GM19397 (cell line): Measurements from ENCODE around the gene PTPRF.

ENCODE experiments used
- ATAC-seq: cut with Tn5 transposase; IDR thresholded peaks from one replicate; pipeline ENCODE4 v1.9.1; 2021; ENCODE audit warnings: mild to moderate bottlenecking, moderate library complexity; ENCODE audit not compliant: unreplicated experiment

Gene PTPRF

DNA sequence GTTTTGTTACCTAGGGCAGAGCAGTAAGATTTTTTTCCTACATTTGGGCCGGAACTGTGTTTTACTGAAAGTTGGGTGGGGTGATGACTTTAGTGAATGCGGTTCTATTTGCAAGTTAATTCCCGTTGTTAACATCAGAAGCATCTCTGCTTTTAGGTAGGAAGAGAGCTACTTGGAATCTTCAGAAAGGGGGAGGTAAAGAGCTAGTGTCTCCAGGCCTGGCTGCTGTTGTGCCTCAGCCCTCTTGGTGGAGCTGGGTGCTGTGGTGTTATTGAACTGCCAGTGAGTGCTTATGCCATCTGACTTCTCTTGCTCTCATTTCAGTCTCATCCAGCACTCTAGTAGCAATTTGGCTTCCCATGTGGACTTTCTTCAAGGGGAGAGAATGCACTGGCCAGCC lies 122.7 kb downstream of the PTPRF start:
- no peak for ATAC-seq

DNA sequence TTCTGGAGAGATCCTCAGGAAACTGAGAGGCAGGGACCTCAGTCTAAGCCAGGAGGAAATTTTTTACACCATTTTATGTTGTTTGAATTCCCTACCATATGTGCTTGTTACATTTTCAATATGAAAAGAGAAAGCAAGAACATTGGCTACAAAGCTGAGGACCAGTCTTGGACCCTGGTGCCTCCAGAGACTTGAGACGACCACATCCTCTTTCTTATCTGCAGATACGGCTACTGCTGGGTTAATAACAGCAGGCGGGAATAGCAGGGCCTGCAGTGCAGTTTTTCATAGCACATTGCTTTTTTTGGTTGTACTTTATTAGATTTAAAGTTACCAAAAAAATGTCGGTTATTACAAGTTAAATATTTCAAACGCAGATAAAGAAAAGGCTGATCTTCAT lies 123.2 kb downstream of the PTPRF start:
- ATAC-seq = no peak

DNA sequence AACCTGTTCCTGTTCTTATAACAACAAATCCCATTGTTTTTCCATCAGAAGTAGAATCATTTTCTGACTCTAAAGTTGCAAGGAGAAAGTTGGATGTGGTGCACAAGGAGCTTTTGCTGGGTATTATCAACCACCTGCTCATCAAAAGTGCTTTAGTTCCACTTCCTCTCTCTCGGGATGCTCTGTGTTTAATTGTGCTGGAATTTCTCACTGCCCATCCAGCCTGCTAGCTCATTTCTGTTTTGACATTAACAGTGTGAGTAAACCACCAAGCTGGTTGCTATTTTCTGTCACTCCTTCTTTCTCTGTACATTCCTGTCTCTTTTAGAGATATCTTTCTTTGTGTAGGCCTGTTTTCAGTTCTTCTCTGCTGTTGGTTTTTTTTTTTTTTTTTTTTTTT lies 125.3 kb downstream of the PTPRF start:
- no peak for ATAC-seq

DNA sequence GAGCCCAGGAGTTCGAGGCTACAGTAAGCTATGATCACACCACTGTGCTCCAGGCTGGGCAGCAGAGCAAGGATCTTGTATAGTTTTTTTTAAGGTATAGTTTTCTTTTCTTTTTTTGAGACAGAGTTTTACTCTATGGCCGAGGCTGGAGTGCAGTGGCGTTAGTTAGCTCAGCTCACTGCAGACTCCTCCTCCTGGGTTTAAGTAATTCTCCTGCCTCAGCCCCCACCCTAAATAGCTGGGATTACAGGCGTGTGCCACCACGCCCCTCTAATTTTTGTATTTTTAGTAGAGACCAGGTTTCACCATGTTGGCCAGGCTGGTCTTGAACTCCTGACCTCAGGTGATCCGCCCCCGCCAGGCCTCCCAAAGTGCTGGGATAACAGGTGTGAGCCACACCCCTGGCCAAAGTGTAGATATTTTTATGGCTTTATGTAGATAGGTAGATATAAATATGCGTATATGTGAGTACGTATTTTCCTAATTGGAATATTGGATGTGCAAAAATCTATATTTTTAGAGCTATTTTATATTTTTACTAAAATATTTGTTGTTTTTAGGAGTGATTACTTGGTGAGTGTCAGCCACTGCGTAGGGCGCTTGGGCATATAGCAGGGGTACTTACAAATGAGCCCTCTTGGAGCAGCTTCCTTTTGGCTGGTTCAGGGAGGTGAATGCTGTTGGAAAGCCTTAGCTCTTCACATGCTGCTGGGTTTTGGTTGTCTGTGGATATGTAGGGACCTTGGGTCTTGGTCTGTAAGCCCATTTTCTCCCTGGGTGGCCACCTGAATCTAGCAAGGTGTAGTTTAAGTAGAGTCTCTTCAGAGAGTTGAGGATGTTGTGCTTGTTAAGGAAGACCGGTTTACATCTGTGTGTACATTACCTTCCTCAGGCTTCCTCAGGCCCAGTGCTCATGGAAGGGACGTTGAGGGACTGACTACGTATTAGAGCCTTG lies 128.8 kb downstream of the PTPRF start:
- ATAC-seq = no peak

DNA sequence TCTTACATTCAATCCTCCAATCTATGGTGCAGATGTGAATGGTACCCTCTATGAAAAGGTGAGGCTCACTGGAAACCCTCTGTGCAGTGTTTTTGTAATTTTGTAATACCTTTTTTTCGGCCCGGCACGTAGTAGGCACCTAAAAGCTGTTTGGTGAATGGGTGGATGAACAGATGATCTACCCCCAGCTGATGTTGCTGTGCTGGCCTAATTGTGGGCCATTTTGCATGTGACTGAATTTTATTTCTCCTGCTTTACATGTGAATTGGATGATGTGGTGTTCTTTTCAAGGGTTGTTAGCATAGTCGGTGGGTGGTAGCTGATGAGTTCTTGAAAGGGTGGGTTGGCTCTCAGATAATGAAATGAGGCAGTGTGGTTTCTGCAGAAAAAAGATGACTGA lies 129.7 kb downstream of the PTPRF start:
- ATAC-seq = no peak

DNA sequence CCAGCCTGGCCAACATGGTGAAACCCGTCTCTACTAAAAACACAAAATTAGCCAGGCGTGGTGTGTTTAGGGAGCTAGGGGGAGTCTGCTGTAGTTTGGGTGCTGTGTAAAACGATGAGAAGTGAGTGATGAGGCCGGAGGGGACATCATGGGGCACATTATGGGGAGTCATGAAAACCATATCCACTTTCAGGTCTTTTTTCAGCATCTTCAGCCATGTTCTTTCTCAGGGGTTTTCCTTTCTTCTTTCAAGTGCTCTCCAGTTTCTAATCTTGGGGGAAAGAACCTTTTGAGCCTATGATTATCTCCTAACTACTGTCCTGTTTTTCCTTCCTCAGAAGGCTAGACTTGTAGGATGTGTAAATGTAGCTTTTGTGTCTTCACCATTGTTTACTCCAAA lies 133.7 kb downstream of the PTPRF start:
- no peak for ATAC-seq

DNA sequence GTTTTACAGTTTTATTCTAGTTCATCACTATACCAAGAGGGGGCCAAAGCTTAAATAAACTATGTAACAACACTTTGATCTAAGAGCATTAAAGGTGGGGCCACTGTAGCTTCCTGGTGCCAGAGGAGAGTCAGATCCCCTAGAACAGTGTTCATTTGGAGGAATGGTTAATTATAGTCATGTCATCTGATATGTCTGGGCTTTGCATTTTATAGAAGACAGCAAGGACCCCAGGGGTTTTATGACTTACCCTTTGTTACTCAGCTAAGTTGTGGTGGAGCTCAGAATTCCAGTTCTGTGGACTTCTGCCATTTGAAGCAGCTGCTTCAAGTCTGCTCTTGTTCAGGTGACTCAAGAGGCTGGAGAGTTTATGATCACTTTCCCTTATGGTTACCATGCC lies 135.9 kb downstream of the PTPRF start:
- ATAC-seq = no peak

DNA sequence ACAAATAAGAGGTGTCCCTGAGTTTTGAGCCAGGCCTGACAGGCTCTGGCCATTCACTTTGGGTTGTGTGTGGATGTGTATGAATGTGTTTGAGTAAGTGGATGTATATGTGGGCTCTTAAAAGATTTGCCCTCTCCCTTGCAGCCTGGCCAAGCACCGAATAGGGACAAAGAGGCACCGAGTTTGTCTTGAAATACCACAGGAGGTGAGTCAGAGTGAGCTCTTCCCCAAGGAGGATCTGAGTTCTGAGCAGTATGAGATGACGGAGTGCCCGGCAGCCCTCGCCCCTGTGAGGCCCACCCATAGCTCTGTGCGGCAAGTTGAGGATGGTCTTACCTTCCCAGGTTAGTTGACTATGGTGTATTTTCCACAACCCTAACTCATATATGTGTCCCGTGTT lies 138.3 kb downstream of the PTPRF start:
- no peak for ATAC-seq

DNA sequence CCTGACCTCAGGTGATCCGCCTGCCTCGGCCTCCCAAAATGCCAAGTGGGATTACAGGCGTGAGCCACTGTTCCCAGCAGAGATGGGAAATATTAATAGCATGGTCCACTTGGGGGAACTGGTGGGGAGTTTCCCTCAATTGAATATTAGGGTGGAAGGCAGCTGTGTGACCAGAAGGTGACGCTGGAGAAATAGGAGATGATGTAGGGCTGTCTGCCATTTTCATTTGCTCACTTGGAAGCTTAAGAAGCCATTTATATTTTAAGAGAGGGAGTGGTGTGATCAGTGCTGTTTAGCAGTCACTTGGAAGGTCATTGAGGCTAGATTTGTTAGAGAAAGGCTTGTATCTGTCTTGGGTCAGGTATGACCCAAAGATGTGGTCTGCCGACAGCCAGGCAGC lies 139.2 kb downstream of the PTPRF start:
- ATAC-seq = no peak

DNA sequence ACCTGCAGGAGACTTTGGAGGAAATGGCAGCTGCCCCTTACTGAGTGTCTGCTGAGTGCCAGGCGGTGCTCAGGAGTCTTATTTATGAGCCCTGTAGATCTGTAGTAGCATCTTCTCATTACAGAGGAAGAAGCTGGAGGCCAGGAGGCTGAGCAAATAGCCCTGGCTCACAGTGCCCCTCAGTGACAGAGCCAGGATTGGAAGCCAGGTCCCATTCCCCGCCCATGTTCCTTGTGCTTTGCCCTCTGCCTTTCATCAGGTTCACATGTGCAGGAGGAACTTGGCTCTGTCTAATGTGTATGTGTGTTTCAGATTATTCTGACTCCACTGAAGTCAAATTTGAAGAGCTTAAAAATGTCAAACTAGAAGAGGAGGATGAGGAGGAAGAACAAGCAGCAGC lies 140.5 kb downstream of the PTPRF start:
- ATAC-seq = no peak

DNA sequence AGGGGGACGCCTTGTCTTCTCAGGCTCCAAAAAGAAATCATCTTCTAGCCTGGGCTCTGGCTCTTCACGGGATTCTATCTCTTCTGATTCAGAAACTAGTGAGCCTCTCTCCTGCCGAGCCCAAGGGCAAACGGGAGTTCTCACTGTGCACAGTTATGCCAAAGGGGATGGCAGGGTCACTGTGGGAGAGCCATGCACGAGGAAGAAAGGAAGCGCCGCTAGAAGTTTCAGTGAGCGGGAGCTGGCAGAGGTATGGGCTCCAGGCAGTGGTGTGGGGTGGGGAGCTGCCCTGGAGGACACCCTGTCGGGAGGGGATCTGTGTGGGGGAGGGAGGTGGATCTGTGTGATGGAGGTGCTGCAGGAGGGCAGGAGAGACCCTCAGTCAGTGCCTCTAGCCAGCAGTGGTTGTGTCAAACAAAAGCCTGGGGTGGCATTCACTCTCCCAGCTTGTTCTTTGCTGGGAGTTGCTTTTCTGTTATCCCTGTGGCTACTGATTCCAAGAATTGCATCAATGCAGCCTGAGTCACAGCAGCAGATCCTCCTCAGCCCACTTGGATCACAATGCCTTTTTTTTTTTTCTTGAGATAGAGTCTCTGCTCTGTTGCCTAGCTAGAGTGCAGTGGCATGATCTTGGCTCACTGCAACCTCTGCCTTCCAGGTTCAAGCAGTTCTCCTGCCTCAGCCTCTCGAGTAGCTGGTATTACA lies 141.1 kb downstream of the PTPRF start:
- no peak for ATAC-seq

DNA sequence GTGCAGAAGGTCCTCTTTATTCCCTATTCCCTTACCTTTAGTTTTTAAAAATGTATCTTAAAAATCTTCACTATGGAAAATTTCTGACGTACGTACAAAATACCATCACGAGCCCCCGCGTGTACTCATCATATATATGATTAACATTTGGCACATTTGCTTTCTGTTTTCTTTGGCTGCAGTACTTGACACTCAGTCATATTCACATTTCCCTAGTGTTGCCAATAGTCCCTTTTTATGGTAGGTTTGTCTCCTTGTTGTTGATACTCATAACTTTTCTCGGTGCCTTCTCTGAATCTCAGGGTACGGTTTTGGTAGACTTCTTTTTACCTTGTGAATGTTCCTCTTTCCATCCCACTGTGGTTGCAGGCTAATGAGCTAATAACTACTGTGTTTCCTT lies 142.6 kb downstream of the PTPRF start:
- no peak for ATAC-seq
